ENCODE measurements around the gene PTGS1. TPM values are rescaled to one million over a fixed set of nuclear protein-coding genes. Genes with fewer than 3 reads are reported as not detected.

Gene PTGS1
- total and polyA plus RNA-seq, 9 of the 15 experiments (the other 6 are each of a cell fraction or from before 2014, with no cell fraction given) = 3.4 to 12.9 (median 5.3) TPM

DNA sequence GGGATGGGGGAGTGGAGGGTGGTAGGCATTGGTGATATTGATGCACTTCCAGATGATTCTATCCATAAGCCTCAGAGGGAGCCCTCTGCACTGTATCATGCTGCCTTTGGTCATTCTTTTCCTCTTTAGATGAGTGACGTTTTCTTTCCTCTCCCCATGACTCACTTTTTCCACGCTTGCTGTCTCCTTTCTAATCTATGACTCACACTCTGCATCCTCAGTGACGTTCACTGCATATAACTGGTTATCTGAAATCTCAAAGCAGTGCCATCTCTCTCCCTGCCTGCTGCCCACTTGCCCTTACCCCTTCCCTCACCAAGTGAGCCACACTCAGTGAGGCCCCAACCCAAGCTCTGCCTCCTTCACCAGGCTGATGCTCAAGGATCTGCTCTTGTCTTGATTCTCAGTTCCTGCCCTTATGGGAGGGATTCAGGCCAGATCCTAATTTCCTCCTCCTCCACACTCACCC lies 31.6 kb downstream of the PTGS1 start (continued):
- TF ChIP-seq, protein P1, sequence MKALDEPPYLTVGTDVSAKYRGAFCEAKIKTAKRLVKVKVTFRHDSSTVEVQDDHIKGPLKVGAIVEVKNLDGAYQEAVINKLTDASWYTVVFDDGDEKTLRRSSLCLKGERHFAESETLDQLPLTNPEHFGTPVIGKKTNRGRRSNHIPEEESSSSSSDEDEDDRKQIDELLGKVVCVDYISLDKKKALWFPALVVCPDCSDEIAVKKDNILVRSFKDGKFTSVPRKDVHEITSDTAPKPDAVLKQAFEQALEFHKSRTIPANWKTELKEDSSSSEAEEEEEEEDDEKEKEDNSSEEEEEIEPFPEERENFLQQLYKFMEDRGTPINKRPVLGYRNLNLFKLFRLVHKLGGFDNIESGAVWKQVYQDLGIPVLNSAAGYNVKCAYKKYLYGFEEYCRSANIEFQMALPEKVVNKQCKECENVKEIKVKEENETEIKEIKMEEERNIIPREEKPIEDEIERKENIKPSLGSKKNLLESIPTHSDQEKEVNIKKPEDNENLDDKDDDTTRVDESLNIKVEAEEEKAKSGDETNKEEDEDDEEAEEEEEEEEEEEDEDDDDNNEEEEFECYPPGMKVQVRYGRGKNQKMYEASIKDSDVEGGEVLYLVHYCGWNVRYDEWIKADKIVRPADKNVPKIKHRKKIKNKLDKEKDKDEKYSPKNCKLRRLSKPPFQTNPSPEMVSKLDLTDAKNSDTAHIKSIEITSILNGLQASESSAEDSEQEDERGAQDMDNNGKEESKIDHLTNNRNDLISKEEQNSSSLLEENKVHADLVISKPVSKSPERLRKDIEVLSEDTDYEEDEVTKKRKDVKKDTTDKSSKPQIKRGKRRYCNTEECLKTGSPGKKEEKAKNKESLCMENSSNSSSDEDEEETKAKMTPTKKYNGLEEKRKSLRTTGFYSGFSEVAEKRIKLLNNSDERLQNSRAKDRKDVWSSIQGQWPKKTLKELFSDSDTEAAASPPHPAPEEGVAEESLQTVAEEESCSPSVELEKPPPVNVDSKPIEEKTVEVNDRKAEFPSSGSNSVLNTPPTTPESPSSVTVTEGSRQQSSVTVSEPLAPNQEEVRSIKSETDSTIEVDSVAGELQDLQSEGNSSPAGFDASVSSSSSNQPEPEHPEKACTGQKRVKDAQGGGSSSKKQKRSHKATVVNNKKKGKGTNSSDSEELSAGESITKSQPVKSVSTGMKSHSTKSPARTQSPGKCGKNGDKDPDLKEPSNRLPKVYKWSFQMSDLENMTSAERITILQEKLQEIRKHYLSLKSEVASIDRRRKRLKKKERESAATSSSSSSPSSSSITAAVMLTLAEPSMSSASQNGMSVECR (CRISPR knock-in tag; IDR thresholded peaks at IDR 0.05) = no peak
- TF ChIP-seq PCBP1 (IDR thresholded peaks at IDR 0.05; ENCODE audit: low read depth, low read length, poor library complexity, severe bottlenecking) (no peak), KLF1 (tag; IDR thresholded peaks at IDR 0.05) (no peak), RFX7 (CRISPR knock-in tag; IDR thresholded peaks at IDR 0.05) (no peak), FOXJ3 (CRISPR knock-in tag; IDR thresholded peaks at IDR 0.05) (no peak), CBX1 (IDR thresholded peaks at IDR 0.05; ENCODE audit: low read depth) (no peak), ZNF175 (CRISPR knock-in tag; IDR thresholded peaks at IDR 0.05; ENCODE audit: low read depth) (peak; percentile 69; the same call in 1 of the 2 replicates)
- TF ChIP-seq, protein P2, sequence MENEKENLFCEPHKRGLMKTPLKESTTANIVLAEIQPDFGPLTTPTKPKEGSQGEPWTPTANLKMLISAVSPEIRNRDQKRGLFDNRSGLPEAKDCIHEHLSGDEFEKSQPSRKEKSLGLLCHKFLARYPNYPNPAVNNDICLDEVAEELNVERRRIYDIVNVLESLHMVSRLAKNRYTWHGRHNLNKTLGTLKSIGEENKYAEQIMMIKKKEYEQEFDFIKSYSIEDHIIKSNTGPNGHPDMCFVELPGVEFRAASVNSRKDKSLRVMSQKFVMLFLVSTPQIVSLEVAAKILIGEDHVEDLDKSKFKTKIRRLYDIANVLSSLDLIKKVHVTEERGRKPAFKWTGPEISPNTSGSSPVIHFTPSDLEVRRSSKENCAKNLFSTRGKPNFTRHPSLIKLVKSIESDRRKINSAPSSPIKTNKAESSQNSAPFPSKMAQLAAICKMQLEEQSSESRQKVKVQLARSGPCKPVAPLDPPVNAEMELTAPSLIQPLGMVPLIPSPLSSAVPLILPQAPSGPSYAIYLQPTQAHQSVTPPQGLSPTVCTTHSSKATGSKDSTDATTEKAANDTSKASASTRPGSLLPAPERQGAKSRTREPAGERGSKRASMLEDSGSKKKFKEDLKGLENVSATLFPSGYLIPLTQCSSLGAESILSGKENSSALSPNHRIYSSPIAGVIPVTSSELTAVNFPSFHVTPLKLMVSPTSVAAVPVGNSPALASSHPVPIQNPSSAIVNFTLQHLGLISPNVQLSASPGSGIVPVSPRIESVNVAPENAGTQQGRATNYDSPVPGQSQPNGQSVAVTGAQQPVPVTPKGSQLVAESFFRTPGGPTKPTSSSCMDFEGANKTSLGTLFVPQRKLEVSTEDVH (IDR thresholded peaks at IDR 0.05; ENCODE audit: low read depth, partially characterized antibody) = peak; percentile 70
- TF ChIP-seq, protein P3, sequence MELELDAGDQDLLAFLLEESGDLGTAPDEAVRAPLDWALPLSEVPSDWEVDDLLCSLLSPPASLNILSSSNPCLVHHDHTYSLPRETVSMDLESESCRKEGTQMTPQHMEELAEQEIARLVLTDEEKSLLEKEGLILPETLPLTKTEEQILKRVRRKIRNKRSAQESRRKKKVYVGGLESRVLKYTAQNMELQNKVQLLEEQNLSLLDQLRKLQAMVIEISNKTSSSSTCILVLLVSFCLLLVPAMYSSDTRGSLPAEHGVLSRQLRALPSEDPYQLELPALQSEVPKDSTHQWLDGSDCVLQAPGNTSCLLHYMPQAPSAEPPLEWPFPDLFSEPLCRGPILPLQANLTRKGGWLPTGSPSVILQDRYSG (tag; conservative IDR thresholded peaks at IDR 0.05; ENCODE audit: low read depth) = no peak
- TF ChIP-seq, protein P4, sequence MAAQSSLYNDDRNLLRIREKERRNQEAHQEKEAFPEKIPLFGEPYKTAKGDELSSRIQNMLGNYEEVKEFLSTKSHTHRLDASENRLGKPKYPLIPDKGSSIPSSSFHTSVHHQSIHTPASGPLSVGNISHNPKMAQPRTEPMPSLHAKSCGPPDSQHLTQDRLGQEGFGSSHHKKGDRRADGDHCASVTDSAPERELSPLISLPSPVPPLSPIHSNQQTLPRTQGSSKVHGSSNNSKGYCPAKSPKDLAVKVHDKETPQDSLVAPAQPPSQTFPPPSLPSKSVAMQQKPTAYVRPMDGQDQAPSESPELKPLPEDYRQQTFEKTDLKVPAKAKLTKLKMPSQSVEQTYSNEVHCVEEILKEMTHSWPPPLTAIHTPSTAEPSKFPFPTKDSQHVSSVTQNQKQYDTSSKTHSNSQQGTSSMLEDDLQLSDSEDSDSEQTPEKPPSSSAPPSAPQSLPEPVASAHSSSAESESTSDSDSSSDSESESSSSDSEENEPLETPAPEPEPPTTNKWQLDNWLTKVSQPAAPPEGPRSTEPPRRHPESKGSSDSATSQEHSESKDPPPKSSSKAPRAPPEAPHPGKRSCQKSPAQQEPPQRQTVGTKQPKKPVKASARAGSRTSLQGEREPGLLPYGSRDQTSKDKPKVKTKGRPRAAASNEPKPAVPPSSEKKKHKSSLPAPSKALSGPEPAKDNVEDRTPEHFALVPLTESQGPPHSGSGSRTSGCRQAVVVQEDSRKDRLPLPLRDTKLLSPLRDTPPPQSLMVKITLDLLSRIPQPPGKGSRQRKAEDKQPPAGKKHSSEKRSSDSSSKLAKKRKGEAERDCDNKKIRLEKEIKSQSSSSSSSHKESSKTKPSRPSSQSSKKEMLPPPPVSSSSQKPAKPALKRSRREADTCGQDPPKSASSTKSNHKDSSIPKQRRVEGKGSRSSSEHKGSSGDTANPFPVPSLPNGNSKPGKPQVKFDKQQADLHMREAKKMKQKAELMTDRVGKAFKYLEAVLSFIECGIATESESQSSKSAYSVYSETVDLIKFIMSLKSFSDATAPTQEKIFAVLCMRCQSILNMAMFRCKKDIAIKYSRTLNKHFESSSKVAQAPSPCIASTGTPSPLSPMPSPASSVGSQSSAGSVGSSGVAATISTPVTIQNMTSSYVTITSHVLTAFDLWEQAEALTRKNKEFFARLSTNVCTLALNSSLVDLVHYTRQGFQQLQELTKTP (IDR thresholded peaks at IDR 0.05; ENCODE audit: low read depth in 1 of 2, partially characterized antibody in 2 of 2) = peak in 1 of 2 experiments; percentile 87
